Panc1 (cell line): ENCODE measurements around the gene SRMS. TPM values are rescaled to one million over a fixed set of nuclear protein-coding genes. Genes with fewer than 3 reads are reported as not detected.

ENCODE experiments used
- ATAC-seq: fragments of 200-7000 bp; cut with Tn5 transposase; 2 replicates; pipeline ENCODE4 v1.9.1; 2020; ENCODE audit warnings: mild to moderate bottlenecking, moderate library complexity
- BruUV-seq: library from RNA; stranded (reverse); fragments of 400-500 nt; replicated peaks from 2 replicates; lab custom pipeline; 2021; lab: Mats Ljungman, UMichigan
- CTCF ChIA-PET: fragments of 300-600 bp; sonication (Branson Sonifier 250); formaldehyde crosslinking; loops from one replicate; lab custom pipeline; 2022; ENCODE audit warnings: antibody characterized with exemption; lab: Charles Lee
- POLR2A ChIA-PET: fragments of 300-600 bp; sonication (Branson Sonifier 250); formaldehyde crosslinking; loops from one replicate; lab custom pipeline; 2022; ENCODE audit warnings: antibody characterized with exemption; lab: Charles Lee
- DNase-seq: peaks from one replicate; pipeline ENCODE4 v3.0.0-alpha.2; 2010; ENCODE audit warnings: low read depth, low spot score
- H3K27ac ChIP-seq: 2 replicates; pipeline ENCODE4 v1.5.1; 2011; ENCODE audit warnings: mild to moderate bottlenecking, low read length, inconsistent platforms
- H3K27me3 ChIP-seq: fragments of 200-500 bp; sonication (Bioruptor generic); 2 replicates; pipeline ENCODE4 v1.6.0; 2014; ENCODE audit warnings: low read length, inconsistent platforms; ENCODE audit not compliant: control insufficient read depth, insufficient read depth
- H3K36me3 ChIP-seq: fragments of 200-500 bp; sonication (Bioruptor generic); 2 replicates; pipeline ENCODE4 v1.5.1; 2014; ENCODE audit warnings: inconsistent platforms, mild to moderate bottlenecking, low read length, moderate library complexity; ENCODE audit not compliant: control insufficient read depth, insufficient read depth
- H3K4me1 ChIP-seq: 2 replicates; pipeline ENCODE4 v1.5.1; 2011; ENCODE audit warnings: inconsistent platforms, mild to moderate bottlenecking, low read length, moderate library complexity; ENCODE audit not compliant: control insufficient read depth, insufficient read depth
- H3K4me3 ChIP-seq, 2 experiments: 2 replicates each; pipeline ENCODE4 v1.5.1; 2011 to 2012; ENCODE audit warnings: low read depth in 2 of 2, low read length in 2 of 2, mild to moderate bottlenecking in 2 of 2, inconsistent platforms in 1 of 2, moderate library complexity in 1 of 2
- H3K9me3 ChIP-seq: fragments of 200-500 bp; sonication (Bioruptor generic); 2 replicates; pipeline ENCODE4 v1.5.1; 2014; ENCODE audit warnings: low read depth, mild to moderate bottlenecking, inconsistent platforms, low read length, moderate library complexity; ENCODE audit not compliant: control insufficient read depth, insufficient read depth
- POLR2AphosphoS5 ChIP-seq: IDR thresholded peaks from 2 replicates; pipeline ENCODE4 v1.6.1; 2012; ENCODE audit warnings: mild to moderate bottlenecking, low read depth, low read length, moderate library complexity
- SIN3A ChIP-seq: IDR thresholded peaks from 2 replicates; pipeline ENCODE4 v1.6.1; 2012; ENCODE audit warnings: low read depth, mild to moderate bottlenecking, low read length, moderate library complexity, borderline replicate concordance; ENCODE audit not compliant: insufficient read depth
- TCF7L2 ChIP-seq: IDR thresholded peaks from 2 replicates; pipeline ENCODE4 v1.6.1; 2011; ENCODE audit warnings: mild to moderate bottlenecking, low read depth, low read length, inconsistent platforms
- in situ Hi-C: cut with HindIII; loops from 2 replicates; pipeline ENCODE4 v1.10.0; 2016; ENCODE audit warnings: low sequenced_read_pairs, low pct_unique_long_range_greater_than_20kb
- intact Hi-C: fragments of 100-400 bp; cut with micrococcal nuclease; formaldehyde crosslinking; loops from one replicate; pipeline ENCODE4 v1.10.0; 2022; ENCODE audit not compliant: unreplicated experiment
- total RNA-seq: library from RNA; stranded (reverse); gene quantifications from one replicate; pipeline ENCODE4 v1.2.1, GENCODE V29; 2021; ENCODE audit not compliant: unreplicated experiment
- TF ChIP-seq, protein P1 (sequence below), 2 experiments: IDR thresholded peaks; 2 replicates each; pipeline ENCODE4 v1.6.1; 2011 to 2012; ENCODE audit warnings: low read depth in 2 of 2, control low read depth in 1 of 2, low read length in 1 of 2, mild to moderate bottlenecking in 1 of 2, moderate library complexity in 1 of 2; ENCODE audit not compliant: insufficient read depth in 1 of 2
- TF ChIP-seq, protein P2 (sequence below): fragments of 450-650 bp; IDR thresholded peaks from 2 replicates; pipeline ENCODE4 v1.5.1; 2017; ENCODE audit warnings: mild to moderate bottlenecking

The SRMS gene
- total RNA-seq, 1 experiment from 2014 or later = not detected

DNA sequence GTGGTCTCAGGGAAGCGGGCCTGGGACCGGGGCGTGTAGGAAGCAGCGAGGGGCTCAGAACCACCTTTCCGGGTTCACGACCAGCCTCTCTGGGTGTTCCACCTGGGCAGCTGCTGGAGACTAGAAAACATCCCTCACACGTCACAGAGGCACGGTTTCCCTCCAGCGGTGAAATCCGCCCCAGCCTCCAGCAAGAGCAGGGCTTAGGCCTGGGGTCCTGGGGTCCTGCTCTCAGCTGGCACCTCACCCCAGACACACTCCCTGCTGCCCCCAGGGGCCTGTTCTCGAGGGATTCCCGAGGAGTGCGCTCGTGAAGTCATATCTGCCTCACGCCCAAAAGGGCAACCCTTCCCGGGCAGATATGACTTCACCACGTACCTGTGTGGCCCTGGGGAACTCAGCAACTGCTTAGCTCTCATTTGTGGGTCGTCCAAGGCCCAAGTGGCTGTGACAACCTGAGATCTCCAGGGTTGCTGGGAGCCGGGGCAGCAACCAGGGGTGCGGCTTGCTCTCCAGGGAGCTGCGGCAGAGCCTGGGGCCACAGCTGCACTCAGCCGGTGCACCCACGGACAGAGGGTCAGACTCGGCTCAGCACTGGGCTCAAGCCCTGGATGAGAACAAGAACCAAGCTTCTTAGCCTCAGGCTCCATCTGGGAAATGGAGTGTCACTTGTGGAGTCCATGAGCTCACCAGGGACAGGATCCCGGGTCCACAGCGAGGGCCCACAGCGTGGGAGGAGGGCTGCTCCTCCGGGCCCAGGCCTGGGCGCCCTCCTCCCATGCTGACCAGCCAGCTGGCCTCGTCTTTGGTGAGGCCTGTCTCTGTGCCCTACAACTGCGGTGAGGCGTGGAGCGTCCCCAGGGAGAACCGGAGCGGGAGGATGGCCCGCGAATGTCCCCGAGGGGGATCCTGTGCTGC is 7.1 kb upstream of the SRMS start:
- Histone ChIP-seq H3K4me1 (peaks cover 8% of the 10 kb centered on the region), H3K4me3 (peak overlapping the region in 1 of 2 experiments; percentile 55; a peak in 1 of 4 replicates), H3K27me3 (no peaks in the 10 kb centered on the region), H3K27ac (no peak overlapping the region), H3K36me3 (no peaks in the 10 kb centered on the region), H3K9me3 (no peaks in the 10 kb centered on the region)
- peak; percentile 18 for ATAC-seq
- BruUV-seq = no TSS peak
- intact Hi-C loops (no loop called here), in situ Hi-C loops (no loop called here)
- no peak for DNase-seq
- CTCF ChIA-PET = no interaction called here
- TF ChIP-seq TCF7L2 = no peak
- TF ChIP-seq SIN3A = no peak
- TF ChIP-seq, protein P1, sequence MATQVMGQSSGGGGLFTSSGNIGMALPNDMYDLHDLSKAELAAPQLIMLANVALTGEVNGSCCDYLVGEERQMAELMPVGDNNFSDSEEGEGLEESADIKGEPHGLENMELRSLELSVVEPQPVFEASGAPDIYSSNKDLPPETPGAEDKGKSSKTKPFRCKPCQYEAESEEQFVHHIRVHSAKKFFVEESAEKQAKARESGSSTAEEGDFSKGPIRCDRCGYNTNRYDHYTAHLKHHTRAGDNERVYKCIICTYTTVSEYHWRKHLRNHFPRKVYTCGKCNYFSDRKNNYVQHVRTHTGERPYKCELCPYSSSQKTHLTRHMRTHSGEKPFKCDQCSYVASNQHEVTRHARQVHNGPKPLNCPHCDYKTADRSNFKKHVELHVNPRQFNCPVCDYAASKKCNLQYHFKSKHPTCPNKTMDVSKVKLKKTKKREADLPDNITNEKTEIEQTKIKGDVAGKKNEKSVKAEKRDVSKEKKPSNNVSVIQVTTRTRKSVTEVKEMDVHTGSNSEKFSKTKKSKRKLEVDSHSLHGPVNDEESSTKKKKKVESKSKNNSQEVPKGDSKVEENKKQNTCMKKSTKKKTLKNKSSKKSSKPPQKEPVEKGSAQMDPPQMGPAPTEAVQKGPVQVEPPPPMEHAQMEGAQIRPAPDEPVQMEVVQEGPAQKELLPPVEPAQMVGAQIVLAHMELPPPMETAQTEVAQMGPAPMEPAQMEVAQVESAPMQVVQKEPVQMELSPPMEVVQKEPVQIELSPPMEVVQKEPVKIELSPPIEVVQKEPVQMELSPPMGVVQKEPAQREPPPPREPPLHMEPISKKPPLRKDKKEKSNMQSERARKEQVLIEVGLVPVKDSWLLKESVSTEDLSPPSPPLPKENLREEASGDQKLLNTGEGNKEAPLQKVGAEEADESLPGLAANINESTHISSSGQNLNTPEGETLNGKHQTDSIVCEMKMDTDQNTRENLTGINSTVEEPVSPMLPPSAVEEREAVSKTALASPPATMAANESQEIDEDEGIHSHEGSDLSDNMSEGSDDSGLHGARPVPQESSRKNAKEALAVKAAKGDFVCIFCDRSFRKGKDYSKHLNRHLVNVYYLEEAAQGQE (IDR thresholded peaks at IDR 0.05; ENCODE audit: insufficient read depth in 1 of 2, low read depth in 2 of 2, low read length in 1 of 2) = no peak
- TF ChIP-seq POLR2AphosphoS5 = no peak
- TF ChIP-seq, protein P2, sequence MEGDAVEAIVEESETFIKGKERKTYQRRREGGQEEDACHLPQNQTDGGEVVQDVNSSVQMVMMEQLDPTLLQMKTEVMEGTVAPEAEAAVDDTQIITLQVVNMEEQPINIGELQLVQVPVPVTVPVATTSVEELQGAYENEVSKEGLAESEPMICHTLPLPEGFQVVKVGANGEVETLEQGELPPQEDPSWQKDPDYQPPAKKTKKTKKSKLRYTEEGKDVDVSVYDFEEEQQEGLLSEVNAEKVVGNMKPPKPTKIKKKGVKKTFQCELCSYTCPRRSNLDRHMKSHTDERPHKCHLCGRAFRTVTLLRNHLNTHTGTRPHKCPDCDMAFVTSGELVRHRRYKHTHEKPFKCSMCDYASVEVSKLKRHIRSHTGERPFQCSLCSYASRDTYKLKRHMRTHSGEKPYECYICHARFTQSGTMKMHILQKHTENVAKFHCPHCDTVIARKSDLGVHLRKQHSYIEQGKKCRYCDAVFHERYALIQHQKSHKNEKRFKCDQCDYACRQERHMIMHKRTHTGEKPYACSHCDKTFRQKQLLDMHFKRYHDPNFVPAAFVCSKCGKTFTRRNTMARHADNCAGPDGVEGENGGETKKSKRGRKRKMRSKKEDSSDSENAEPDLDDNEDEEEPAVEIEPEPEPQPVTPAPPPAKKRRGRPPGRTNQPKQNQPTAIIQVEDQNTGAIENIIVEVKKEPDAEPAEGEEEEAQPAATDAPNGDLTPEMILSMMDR = no peak
- POLR2A ChIA-PET = interaction anchor here (0.6 kb wide), 2 partner anchors 33 to 432 kb away, joined by 3 to 8 read pairs; no protein-coding TSS in a partner anchor

DNA sequence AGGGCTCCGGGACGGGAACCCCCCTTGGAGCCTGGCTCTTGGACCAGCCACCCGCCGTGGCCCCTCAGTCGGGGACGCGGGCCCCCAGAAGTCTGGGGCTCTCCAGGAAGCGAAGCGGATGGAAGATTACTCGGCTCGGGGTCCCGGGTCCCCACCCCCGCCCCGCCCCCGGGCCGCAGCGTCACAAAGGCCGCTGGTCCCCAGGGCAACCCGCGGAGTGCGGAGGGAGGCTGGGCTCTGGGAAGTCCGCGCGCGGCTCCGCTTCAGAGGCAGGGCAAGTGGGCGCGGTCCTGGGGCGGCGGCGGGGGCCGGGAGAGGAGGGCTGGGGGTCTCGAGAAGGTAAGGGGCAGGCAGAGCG is 6.4 kb upstream of the SRMS start, which contains the start of gene FNDC11:
TSS of gene FNDC11 (plus strand) at position 227 of the 358 bp plus-strand sequence. CDS start 1,505 bp downstream, outside the sequence.
- H3K4me3 ChIP-seq = peak within 1 kb of the TSS; percentile 55 to 67
- peaks cover 8% of the 10 kb centered on the region for H3K4me1 ChIP-seq
- no peaks in the 10 kb centered on the region for H3K9me3 ChIP-seq
- no peaks in the 10 kb centered on the region for H3K36me3 ChIP-seq
- TF ChIP-seq TCF7L2 = no peak
- TF ChIP-seq SIN3A = no peak
- TF ChIP-seq POLR2AphosphoS5 = no peak
- TF ChIP-seq, protein P1 (IDR thresholded peaks at IDR 0.05; ENCODE audit: insufficient read depth in 1 of 2, low read depth in 2 of 2, low read length in 1 of 2) = no peak
- TF ChIP-seq, protein P2 = no peak
- in situ Hi-C loops (no loop called here), intact Hi-C loops (no loop called here)
- ChIA-PET POLR2A (no interaction called here), CTCF (no interaction called here)
- no TSS peak for BruUV-seq
- no peaks in the 10 kb centered on the region for H3K27me3 ChIP-seq
- 0 out of 2 replicates have a peak within 1 kb of the TSS, but pooled peaks have one; percentile 51 for H3K27ac ChIP-seq
- DNase-seq = no peak
- ATAC-seq = peak; percentile 32
